Embryonic facial prominence (tissue), 1 donor: ENCODE data around the gene SEC14L5.

Experiments
- DNase-seq: peaks from one replicate; pipeline ENCODE4 v3.0.0-alpha.2; 2016; ENCODE audit errors: extremely low spot score

The SEC14L5 gene

DNA sequence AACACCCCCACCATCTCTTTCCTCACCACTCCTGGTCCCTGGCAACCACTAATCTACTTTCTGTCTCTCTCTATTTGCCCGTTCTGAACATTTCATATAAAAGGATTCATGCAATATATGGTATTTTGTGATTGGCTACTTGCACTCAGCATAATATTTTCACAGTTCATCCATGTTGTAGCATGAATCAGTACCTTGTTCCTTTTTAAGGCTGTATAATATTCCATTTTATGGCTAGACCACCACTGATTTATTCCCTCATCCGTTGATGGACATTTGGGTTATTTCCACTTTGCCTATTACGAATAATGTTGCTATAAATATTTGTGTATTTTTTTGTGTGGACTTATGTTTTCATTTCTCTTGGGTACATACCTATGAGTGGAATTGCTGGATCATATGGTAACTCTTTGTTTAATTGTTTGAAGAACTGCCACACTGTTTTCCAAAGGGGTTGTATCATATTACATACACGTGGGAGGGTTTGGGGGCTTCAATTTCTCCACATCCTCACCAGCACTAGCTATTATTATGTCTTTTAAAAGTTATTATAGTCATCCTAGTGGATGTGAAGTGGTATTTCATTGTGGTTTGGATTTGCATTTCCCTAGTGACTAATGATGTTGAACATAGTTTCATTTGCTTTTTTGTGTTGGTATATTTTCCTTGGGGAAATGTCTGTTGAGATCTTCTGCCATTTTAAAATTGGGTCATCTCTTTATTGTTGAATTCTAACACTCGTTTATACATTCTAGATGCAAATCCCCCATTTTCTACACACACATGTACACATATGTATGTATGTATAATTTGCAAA lies 26.3 kb downstream of the SEC14L5 start:
- DNase-seq: no peak

DNA sequence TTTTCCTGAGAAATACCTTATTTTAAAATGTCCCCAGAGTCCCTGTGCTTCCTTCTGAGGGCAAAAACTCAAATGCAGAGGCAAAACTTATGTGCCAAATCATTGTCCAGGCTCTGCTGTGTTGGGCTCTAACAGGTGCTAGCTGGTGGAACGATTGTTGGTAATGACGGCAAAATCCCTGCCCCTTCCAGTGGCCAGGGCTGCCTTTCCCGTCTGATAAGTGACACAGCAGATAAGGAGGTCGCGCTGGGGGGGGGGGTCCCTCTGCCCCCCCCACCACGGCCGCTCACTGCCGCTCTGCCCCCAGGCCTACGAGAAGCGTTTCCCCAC lies 29.1 kb downstream of the SEC14L5 start:
- DNase-seq: no peak

DNA sequence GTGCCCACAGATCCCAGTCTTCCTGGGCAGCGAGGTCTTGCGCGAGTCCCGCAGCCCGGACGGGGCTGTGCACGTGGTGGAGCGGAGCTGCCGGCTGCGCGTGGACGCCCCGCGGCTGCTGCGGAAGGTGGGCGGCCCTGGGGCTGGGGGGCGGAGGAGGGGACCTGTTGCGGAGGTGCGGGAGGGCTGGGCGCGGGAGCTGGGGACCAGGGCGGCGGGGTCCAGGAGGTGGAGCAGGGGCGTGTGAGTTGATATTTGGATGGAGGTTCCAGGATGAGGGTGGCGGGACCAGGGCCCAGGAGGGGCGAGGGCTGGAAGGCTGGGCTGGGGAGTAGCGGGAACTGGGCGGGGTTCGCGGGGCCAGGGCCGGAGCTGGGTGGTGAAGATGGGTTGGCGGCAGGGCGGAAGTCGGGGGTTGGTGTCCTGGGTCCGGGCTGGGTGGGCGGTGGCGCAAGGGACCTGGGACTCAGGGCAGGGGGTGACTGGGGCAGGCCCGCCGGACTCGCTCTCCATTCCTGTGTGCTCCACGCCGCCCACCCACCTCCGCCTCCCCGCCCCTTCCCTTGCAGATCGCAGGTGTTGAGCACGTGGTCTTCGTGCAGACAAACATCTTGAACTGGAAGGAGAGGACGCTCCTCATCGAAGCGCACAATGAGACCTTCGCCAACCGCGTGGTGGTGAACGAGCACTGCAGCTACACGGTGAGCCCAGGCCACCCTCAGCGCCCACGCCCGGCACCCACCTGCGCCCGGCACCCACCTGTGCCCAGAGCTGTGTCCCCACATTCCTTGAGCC lies 29.6 kb downstream of the SEC14L5 start:
- no peak for DNase-seq

DNA sequence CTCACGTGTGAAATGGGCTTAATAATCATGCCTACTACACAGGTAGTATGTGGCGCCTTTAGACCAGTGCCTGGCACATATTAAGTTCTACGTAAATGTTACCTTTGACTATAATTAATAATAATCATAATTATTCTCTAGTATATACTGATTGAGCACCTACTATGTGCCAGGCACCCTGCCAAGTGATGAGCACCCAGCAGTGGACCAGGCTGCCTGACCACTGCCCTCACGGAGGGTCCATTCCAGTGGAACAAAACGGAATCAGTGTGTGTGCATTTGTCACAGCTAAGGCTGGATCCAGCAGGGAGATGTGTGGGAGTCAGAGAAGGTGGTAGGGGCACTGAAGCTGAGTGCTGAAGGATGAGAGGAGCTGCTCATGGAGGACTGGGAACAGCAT lies 30.5 kb downstream of the SEC14L5 start:
- no peak for DNase-seq

DNA sequence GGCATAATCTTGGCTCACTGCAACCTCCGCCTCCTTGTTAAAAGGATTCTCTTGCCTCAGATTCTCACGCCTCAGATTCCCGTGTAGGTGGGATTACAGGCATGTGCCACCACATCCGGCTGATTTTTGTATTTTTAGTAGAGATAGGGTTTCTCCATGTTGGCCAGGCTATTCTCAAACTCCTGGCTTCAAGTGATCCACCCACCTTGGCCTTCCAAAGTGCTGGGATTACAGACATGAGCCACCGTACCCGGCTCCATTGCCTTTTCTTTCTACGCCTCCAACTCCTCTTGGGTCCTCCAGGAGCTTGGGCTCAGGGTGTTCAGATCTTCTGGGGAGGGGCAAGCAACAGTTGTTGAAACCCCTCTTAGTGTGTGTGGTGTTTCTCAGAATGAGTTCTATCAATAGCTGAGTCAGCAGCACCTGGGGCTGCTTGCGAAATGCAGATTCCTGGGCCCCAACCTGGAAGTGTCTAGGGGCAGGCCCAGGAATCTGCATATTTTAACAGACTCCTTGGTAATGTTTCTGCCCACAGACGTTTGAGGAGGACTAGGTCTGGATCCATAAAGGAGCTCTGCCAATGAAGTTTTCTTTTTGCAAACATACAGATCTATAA lies 31.4 kb downstream of the SEC14L5 start:
- no peak for DNase-seq

DNA sequence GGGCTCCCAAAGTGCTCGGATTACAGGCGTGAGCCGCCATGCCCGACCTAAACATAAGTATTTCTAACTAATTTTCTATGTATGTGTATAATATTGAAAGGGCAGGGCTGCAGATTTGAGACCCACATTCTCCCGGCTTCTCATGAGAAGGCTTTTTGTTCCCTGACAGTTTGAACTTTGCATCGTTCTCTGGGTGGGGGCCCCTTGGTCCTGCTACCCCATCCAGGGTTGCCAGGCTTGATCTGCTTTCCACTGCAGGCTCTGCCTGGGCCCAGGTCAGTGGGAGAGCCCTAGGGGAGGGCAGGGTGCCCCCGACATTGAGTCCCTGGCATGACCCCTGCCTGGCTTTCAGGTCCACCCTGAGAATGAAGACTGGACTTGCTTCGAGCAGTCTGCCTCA lies 32.3 kb downstream of the SEC14L5 start:
- DNase-seq: no peak

DNA sequence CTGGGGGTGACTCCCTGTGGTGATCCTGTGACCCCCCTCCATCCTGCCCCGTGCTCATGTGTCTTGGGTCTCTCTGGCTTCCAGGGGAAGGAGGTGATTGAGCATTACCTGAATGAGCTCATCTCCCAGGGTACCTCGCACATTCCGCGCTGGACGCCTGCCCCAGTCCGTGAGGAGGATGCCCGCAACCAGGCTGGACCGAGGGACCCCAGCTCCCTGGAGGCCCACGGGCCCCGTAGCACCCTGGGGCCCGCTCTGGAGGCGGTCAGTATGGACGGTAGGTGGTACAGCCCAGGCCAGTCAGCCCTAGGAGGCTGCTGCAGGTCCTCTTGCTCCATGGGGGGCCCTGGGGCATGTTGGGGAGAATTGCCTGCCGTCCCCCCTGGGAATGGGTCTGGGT lies 33.6 kb downstream of the SEC14L5 start:
- DNase-seq: no peak

DNA sequence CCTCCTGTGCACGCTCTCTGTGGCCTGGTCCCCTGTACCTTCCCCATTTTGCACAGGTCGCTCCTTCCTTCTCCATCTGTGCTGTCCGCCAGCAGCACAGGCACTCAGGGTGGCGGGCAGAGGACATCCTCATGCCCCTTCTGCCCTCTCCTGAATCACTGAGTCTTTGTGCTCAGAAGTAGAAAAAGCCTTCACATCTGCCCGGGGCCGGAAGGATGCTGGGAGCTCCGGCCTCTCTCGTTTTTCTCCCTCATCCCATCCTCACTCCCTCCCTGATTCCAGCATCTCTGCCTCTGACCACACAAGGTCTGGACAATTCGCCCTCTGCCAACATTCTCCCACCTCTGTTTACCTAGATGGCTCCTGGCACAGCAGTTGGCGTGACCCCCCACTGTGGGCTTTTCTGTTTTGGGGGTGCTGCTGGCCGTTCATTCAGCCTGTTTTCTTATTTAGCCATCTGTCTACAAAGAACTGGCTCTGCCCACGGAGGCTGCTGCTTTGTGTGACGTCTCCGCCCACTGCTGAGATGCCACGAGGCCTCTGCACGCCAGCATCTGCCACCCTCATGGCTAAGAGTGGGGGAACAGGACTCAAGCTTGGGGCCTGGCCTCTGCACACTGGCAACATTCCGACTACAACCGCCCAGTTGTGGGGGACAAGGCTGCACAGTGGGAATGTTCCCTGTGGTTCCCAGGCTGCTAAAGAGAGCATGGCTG lies 36.7 kb downstream of the SEC14L5 start:
- no peak for DNase-seq

DNA sequence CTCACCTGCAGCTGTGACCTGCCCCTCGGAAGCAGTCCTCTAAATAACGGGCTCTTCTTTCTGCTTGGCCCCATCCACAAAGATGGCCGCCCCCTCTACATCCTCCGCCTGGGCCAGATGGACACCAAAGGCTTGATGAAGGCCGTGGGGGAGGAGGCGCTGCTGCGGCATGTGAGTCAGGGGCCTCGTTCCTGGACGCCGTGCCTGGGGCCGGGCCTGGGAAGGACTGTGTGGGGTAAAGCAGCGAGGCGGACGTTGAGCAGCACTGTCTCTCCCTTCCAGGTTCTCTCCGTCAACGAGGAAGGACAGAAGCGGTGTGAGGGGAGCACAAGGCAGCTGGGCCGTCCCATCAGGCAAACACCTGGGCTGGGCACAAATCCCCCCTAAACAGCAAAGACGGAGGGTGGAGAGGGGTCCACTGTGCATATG lies 42.5 kb downstream of the SEC14L5 start:
- DNase-seq: no peak

DNA sequence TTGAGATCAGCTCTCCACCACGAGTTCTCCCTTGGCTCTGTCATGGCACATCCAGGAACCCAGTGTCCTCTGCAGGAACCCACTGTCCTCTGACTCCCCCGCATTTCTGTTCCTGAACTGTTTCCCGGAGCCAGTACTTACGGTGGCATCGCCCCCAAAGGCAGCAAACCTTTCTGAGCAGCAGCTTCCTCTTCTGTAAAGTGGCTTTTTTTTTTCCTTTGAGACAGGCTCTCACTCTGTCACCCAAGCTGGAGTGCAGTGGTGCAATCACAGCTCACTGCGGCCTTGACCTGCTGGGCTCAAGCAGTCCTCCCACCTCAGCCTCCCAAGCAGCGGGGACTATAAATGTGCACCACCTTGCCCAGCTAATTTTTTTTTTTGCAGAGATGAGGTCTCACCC lies 43.4 kb downstream of the SEC14L5 start:
- DNase-seq: no peak

DNA sequence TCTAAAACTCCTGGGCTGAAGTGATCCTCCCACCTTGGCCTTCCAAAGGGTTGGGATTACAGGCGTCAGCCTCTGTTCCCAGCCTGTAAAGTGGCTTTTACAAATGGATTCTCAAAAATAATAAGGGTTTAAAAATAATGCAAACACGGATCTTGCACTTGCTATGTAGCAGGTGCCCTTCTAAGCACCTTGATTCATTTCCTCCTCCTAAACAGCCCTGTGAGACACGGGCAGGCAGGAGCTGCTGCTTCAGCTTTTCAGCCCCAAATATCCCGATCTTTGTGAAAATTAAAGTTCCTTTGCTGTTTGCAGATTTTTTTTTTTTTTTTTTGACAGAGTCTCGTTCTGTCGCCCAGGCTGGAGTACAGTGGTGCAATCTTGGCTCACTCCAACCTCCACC lies 43.9 kb downstream of the SEC14L5 start:
- no peak for DNase-seq

DNA sequence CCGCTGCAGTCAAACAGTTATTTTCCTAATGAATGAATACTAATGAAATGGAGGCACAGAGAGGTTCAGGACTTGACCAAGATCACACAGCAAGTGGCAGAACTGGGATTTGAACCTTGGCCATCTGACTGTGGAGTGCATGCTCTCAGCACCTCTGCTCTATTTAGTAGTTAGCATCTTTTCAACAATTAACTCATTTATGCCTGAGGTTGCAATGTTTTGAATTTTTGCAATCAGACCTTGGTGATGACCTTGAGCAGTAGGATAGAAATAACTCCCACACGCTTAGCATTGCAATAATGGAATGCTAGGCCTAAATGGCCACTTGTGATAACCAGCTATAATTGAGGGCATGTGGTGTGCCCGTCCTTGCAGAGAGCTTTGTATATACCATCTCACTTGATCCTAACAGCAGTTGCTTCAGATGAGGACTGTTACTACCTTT lies 44.6 kb downstream of the SEC14L5 start:
- DNase-seq: no peak

DNA sequence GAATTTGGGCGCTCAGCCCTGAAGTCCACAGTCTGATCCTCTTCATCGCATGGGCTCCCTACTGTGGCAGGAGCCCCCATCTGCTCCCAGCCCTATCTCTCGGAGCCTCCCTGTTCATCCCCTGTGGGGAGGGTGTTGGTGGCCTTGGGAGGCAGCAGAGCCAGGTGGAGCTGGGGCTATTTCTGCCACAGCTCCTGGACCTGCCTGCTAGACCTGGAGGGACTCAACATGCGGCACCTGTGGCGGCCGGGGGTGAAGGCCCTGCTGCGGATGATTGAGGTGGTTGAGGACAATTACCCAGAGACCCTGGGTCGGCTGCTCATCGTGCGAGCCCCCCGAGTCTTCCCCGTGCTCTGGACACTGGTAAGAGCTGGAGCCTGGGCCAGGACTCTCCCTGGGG lies 45.1 kb downstream of the SEC14L5 start:
- DNase-seq: no peak

DNA sequence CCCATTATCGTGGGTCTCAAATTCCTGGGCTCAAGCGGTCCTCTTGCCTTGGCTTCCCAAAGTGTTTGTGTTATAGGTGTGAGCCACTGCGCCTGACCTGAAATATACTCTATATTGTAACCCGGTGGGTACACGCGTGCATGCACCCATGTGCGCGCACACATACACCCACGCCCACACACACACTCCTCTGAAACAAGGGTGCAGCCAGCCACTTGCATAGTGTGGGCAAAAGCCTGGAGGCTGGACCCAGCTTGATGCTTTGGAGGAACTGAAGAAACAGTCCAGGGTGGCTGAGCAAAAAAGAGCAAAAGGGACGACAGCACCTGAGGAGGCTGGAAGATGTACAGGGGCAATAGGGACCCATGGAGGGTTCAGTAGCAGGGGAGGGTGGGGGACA lies 45.7 kb downstream of the SEC14L5 start:
- no peak for DNase-seq

DNA sequence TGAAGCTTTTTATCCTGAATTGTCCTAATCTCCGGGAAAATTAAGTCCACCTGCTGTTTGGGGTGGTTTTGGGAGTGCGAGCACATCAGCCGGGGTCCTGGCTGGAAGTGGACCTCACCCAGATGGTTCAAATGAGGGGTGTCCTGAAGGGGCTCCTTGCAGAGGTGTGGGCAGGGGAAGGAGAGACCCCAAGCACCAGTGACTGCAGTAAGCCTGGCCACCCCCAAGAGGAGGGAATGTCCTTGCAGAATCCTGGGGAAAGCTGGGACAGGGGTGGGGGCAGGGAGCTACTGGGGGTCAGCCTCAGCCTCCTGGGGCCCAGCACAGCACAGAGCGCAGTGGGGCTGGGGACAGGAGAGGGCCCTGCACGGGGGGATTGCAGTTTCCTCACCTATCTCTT lies 46.2 kb downstream of the SEC14L5 start:
- no peak for DNase-seq

DNA sequence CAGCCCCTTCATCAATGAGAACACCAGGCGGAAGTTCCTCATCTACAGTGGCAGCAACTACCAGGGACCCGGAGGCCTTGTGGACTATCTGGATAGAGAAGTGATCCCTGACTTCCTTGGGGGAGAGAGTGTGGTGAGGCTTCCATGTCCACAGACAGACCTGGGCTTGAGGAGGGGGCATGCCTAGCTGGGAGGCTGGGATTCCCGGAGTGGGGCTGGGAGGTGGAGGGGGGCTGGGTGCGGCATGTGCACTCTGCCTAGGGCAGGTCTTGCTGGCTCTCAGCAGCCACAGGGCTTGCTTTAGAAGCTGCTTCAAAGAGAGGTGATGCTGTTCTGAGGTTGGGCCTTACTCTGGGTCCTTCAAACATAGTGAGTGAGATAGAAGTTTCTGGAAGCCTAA lies 47.8 kb downstream of the SEC14L5 start:
- no peak for DNase-seq

DNA sequence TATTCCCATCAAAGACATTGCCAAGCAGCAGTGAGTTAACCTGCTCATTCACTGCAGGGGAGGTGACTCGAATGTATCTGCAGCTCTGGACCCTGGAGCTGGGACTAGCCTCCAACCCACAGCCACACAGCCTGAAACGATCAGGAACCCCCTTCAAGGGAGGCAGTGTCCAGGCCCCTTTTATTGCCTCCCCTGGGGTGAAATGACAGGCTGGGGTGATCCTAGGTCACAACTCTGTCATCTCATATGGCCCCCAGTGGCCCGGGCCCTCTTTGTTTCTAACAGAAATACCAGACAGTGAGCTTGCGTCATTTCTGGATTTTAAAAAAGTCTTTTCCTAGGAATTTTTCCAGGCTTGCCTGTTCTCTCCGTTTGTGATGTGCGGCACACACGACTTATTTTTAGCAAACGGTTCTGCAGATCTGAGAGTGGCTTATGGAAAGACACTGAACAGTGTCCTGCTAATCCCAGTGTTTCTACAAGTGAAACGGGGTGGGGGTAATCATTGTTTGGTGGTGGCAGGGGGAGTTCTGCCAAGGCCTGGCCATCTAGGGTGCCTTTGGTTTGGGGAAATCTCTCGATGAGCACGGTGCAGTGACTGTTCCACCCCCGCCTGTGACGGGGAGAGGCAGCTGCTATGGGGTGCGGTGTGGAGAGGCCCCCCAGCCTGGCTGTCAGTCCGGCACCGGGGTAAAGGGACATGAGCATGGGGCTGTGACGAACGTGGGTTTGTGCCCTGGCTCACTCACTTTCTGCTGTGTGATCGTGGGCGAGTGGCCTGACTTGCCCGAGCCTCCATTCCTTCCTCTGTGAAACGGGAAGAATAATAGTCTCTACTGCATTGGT lies 48.4 kb downstream of the SEC14L5 start:
- no peak for DNase-seq

DNA sequence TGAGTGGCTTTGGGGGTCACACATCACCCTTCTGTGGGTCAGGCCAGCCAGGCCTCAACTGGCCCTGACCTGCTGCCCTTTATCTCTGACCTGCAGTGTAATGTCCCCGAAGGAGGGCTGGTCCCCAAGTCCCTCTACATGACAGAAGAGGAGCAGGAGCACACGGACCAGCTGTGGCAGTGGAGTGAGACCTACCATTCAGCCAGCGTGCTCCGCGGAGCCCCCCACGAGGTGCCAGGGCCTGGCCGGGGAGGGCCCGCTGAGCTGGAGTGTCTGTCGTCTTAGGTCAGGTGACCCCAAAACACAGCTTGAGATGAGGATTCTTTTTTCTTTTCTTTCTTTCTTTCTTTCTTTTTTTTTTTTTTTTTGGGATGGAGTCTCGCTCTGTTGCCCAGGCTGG lies 49.1 kb downstream of the SEC14L5 start:
- DNase-seq: no peak

DNA sequence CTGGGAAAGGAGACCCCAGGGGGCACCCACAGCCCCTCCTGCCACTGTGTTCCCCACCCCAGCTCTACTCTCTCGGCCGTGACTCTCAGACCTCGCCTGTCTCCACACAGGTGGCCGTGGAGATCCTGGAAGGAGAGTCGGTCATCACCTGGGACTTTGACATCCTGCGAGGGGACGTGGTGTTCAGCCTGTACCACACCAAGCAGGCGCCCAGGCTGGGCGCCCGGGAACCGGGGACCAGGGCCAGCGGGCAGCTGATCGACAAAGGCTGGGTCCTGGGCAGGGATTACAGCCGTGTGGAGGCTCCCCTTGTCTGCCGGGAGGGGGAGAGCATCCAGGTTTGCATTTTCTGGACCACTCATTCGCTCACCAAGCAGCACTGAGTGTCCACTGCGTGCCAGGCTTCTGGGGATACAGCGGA lies 50.2 kb downstream of the SEC14L5 start:
- no peak for DNase-seq

DNA sequence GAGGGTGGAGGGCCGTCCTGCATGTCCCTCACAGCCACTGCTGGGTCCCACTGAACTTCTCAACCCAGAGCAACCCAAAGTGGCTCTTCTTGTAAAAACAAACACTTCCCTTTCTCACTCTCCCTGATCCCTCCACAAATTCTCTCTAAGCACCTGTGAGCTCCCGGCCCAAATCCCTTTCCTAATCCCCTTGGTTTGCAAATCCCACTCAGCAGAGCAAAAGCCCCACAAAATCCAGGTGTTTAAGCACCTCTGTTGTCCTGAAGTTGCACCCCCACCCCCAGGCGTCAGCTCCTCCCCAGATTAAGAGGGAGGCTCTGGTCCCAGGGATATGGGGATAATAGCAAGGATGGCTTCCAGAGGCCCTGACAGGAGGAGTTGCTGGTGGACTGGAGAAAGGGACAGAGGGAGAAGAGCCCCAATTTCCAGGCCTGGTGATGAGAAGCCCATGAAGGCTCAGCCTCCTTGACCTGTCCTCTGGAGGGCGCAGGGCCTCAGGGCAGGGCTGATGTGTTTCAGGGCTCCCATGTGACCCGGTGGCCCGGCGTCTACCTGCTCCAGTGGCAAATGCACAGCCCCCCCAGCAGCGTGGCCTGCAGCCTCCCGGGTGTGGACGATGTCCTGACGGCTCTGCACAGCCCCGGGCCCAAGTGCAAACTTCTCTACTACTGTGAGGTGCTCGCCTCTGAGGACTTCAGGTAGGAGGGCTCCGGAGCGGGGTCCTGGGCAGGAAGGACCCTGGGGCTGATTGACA lies 52.6 kb downstream of the SEC14L5 start:
- DNase-seq: no peak

DNA sequence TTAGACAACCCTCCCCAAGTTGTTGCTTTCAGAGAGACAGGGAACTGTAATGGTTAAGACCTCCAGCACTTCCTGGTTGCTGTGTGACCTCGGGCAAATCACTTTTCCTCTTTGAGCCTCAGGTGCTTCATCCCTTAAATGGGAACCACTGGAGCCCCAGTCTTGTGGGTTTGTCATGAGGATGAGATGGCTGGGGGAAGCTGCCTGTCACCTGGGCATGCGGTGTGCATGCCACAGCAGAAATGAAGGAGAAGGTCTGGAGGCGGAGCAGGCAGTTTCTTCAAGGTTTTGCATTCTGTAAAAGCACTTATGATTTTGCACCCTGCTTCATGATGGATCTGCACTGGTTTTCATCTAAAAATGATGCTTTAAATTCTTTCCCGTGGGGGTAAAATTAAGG lies 53.5 kb downstream of the SEC14L5 start:
- DNase-seq: no peak
